Breast epithelium (tissue), 3 donors: Measurements from ENCODE around the gene ZNF416.

Experiments
- POLR2A ChIP-seq: fragments of 450-650 bp; IDR thresholded peaks from one replicate; pipeline ENCODE4 v1.6.1; 2016; ENCODE audit warnings: antibody characterized with exemption, mild to moderate bottlenecking, moderate library complexity
- TF ChIP-seq, protein P1 (sequence below), 3 donors: fragments of 450-650 bp; IDR thresholded peaks; one replicate each; pipeline ENCODE4 v1.5.1; 2016 to 2017; ENCODE audit warnings: antibody characterized with exemption in 3 of 3, mild to moderate bottlenecking in 3 of 3, moderate library complexity in 3 of 3

DNA sequence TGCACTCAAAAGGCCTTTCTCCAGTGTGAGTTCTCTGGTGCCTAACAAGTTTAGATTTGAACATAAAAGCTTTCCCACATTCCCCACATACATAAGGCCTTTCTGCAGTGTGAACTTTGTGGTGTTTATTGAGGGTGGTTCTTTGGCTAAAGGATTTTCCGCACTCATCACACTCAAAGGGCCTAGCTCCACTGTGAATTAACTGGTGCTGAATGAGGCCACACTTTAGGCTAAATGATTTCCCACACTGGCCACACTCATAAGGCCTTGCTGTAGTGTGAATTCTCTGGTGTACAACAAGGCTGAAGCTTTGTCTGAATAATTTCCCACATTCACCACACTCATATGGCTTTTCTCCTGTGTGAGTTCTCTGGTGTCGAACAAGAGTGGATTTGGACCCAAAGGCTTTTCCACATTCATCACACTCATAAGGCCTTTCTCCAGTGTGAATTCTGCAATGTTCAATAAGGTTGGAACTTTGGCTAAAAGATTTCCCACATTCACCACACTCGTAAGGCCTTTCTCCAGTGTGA, 6.2 kb downstream of the ZNF416 start:
- TF ChIP-seq, protein P1, sequence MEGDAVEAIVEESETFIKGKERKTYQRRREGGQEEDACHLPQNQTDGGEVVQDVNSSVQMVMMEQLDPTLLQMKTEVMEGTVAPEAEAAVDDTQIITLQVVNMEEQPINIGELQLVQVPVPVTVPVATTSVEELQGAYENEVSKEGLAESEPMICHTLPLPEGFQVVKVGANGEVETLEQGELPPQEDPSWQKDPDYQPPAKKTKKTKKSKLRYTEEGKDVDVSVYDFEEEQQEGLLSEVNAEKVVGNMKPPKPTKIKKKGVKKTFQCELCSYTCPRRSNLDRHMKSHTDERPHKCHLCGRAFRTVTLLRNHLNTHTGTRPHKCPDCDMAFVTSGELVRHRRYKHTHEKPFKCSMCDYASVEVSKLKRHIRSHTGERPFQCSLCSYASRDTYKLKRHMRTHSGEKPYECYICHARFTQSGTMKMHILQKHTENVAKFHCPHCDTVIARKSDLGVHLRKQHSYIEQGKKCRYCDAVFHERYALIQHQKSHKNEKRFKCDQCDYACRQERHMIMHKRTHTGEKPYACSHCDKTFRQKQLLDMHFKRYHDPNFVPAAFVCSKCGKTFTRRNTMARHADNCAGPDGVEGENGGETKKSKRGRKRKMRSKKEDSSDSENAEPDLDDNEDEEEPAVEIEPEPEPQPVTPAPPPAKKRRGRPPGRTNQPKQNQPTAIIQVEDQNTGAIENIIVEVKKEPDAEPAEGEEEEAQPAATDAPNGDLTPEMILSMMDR (IDR thresholded peaks at IDR 0.05): no peak
- no peak for TF ChIP-seq POLR2A
